Measurements from ENCODE around the gene IL10RB. TPM values are rescaled to one million over a fixed set of nuclear protein-coding genes. Genes with fewer than 3 reads are reported as not detected.
"Not testable (repeated sequence)": the region's sequence is repeated elsewhere in the genome, so short reads cannot be mapped to it uniquely, and the experiment has no call there.

Gene IL10RB
- total and polyA plus RNA-seq, 10 of the 15 experiments (the other 5 are each of a cell fraction or from before 2014, with no cell fraction given) = 15.0 to 55.1 (median 34.9) TPM

GRCh38 chr21:33251119-33251518 lies 15.0 kb upstream of the IL10RB start:
- TF ChIP-seq ESRRA (IDR thresholded peaks at IDR 0.05; ENCODE audit: low read length) = no peak
- TF ChIP-seq FOXK2 (IDR thresholded peaks at IDR 0.05) = no peak
- TF ChIP-seq JUNB (IDR thresholded peaks at IDR 0.05) = no peak
- TF ChIP-seq KAT2A (conservative IDR thresholded peaks at IDR 0.05; ENCODE audit: control insufficient read depth, low read depth, low read length) = no peak
- TF ChIP-seq POLR2AphosphoS5 (IDR thresholded peaks at IDR 0.05; ENCODE audit: low read length) = no peak
- no peak for TF ChIP-seq ZNF274 (IDR thresholded peaks at IDR 0.05; ENCODE audit: insufficient read depth, insufficient read length)
- no peak for TF ChIP-seq BCL11A (IDR thresholded peaks at IDR 0.05; ENCODE audit: low read depth, low read length)
- no peak for TF ChIP-seq DPF2 (IDR thresholded peaks at IDR 0.05)
- TF ChIP-seq EZH2 (IDR thresholded peaks at IDR 0.05; ENCODE audit: borderline replicate concordance, control insufficient read depth, low read depth, low read length) = no peak
- TF ChIP-seq PBX3 (IDR thresholded peaks at IDR 0.05; ENCODE audit: insufficient replicate concordance, low read depth, low read length) = no peak
- no peak for TF ChIP-seq ELK1 (IDR thresholded peaks at IDR 0.05; ENCODE audit: low read depth, low read length)
- TF ChIP-seq TCF3 (IDR thresholded peaks at IDR 0.05; ENCODE audit: borderline replicate concordance, insufficient read depth, low read depth, low read length) = no peak
- FAIRE-seq = no peak
- RAD21 ChIA-PET (ENCODE audit: unreplicated experiment) = no interaction called here
- DNase-seq (ENCODE audit: low read depth, low spot score) = no peak
- Histone ChIP-seq H3K79me2 (ENCODE audit: control insufficient read depth, insufficient read depth, low read length) (no peaks in the 10 kb centered on the region; the same call in none of the 2 replicates), H2AFZ (ENCODE audit: control insufficient read depth, low read depth, low read length) (no peak overlapping the region), H3K27me3 (replicated peaks in 1 of 2; ENCODE audit: control insufficient read depth in 2 of 2, insufficient read depth in 2 of 2, low read length in 1 of 2) (no peaks in the 10 kb centered on the region), H3K36me3 (ENCODE audit: control insufficient read depth in 2 of 2, insufficient read depth in 2 of 2, low read length in 1 of 2) (peaks cover 30 to 69% of the 10 kb centered on the region in 2 experiments), H3K4me3 (no peak overlapping the region), H3K9ac (ENCODE audit: control insufficient read depth, insufficient read depth, low read length) (no peak overlapping the region), H4K20me1 (ENCODE audit: control insufficient read depth, insufficient read depth) (no peaks in the 10 kb centered on the region), H3K4me2 (ENCODE audit: control insufficient read depth, insufficient read depth) (no peak overlapping the region), H3K4me1 (ENCODE audit: control insufficient read depth, insufficient read depth, low read length) (peaks cover 4% of the 10 kb centered on the region), H3K9me3 (replicated peaks; ENCODE audit: control insufficient read depth, insufficient read depth, low read length) (no peaks in the 10 kb centered on the region), H3K27ac (ENCODE audit: control insufficient read depth, insufficient read depth) (no peak overlapping the region)
- intact Hi-C loops (cut with micrococcal nuclease; ENCODE audit: unreplicated experiment) (no loop called here), in situ Hi-C loops (cut with MboI) (loop anchor here (25.0 kb wide), 1 partner anchor 1611 kb away; no protein-coding TSS in a partner anchor)
- CTCF ChIA-PET = interaction anchor here (1.0 to 1.7 kb wide), 2 partner anchors 11 to 15 kb away, joined by 3 read pairs; partner anchors contain the start of gene IL10RB
- POLR2A ChIA-PET = interaction anchor here (1.4 kb wide), 1 partner anchor 12 kb away, joined by 9 read pairs; no protein-coding TSS in a partner anchor
- 92% methylated on average over 2 of the region's 2 CpGs for WGBS (ENCODE audit: insufficient coverage, insufficient replicate concordance, low lambda C conversion rate, missing lambda C conversion rate)
- ATAC-seq = no peak
- SMC1A ChIA-PET (ENCODE audit: uncharacterized antibody, unreplicated experiment) = interaction anchor here (1.0 to 2.0 kb wide), 5 partner anchors 12 to 110 kb away, joined by 3 to 6 read pairs (median 3); no protein-coding TSS in a partner anchor
- BruUV-seq (replicated peaks) = TSS peak; percentile 23

GRCh38 chr21:33253382-33253781 lies 12.8 kb upstream of the IL10RB start:
- intact Hi-C loops (cut with micrococcal nuclease; ENCODE audit: unreplicated experiment); CTCF ChIA-PET; H3K9ac ChIP-seq (ENCODE audit: control insufficient read depth, insufficient read depth, low read length); H3K9me3 ChIP-seq (replicated peaks; ENCODE audit: control insufficient read depth, insufficient read depth, low read length); FAIRE-seq; RAD21 ChIA-PET (ENCODE audit: unreplicated experiment); BruUV-seq (replicated peaks); H3K4me3 ChIP-seq; H2AFZ ChIP-seq (ENCODE audit: control insufficient read depth, low read depth, low read length); H3K4me1 ChIP-seq (ENCODE audit: control insufficient read depth, insufficient read depth, low read length); H4K20me1 ChIP-seq (ENCODE audit: control insufficient read depth, insufficient read depth); ATAC-seq; H3K79me2 ChIP-seq (ENCODE audit: control insufficient read depth, insufficient read depth, low read length); H3K27ac ChIP-seq (ENCODE audit: control insufficient read depth, insufficient read depth); DNase-seq (ENCODE audit: low read depth, low spot score); H3K4me2 ChIP-seq (ENCODE audit: control insufficient read depth, insufficient read depth); H3K27me3 ChIP-seq (replicated peaks in 1 of 2; ENCODE audit: control insufficient read depth in 2 of 2, insufficient read depth in 2 of 2, low read length in 1 of 2): not testable (repeated sequence)
- H3K36me3 ChIP-seq (ENCODE audit: control insufficient read depth in 2 of 2, insufficient read depth in 2 of 2, low read length in 1 of 2) = peaks cover 34 to 67% of the 10 kb centered on the region in 2 experiments
- ChIA-PET SMC1A (ENCODE audit: uncharacterized antibody, unreplicated experiment) (interaction anchor here (1.9 kb wide), 1 partner anchor 12 kb away, joined by 4 read pairs; no protein-coding TSS in a partner anchor), POLR2A (interaction anchor here (0.6 to 1.2 kb wide), 2 partner anchors 14 to 49 kb away, joined by 3 to 4 read pairs; no protein-coding TSS in a partner anchor)
- WGBS (ENCODE audit: insufficient coverage, insufficient replicate concordance, low lambda C conversion rate, missing lambda C conversion rate) = 97% methylated on average over 6 of the region's 6 CpGs
- in situ Hi-C loops (cut with MboI) = loop anchor here (25.0 kb wide), 1 partner anchor 1609 kb away; no protein-coding TSS in a partner anchor
